AG04450 (cell line): ENCODE results near the gene SCUBE1. TPM values are rescaled to one million over a fixed set of nuclear protein-coding genes. Genes with fewer than 3 reads are reported as not detected.

Source experiments
- CTCF ChIA-PET: fragments of 300-600, 350-600 bp; formaldehyde crosslinking; extraction: SDS; loops from one replicate; lab custom pipeline; 2022; ENCODE audit warnings: antibody characterized with exemption, inconsistent platforms; lab: Charles Lee
- POLR2A ChIA-PET: fragments of 350-600 bp; formaldehyde crosslinking; extraction: SDS; loops from one replicate; lab custom pipeline; 2021; ENCODE audit warnings: antibody characterized with exemption, inconsistent platforms; lab: Yijun Ruan, JAX
- DNase-seq: peaks from one replicate; pipeline ENCODE4 v3.0.0-alpha.2; 2011; ENCODE audit warnings: low read depth, low spot score
- H3K27ac ChIP-seq: one replicate; pipeline ENCODE4 v1.5.1; 2012; ENCODE audit warnings: low read depth, low read length, control low read depth
- H3K27me3 ChIP-seq: one replicate; pipeline ENCODE4 v1.6.0; 2012; ENCODE audit warnings: low read length; ENCODE audit not compliant: control insufficient read depth, insufficient read depth
- H3K4me3 ChIP-seq: 2 replicates; pipeline ENCODE4 v1.5.1; 2011; ENCODE audit warnings: mild to moderate bottlenecking, low read depth, low read length, control low read depth
- H3K9me3 ChIP-seq: 2 replicates; pipeline ENCODE4 v1.5.1; 2012; ENCODE audit warnings: low read length; ENCODE audit not compliant: control insufficient read depth, insufficient read depth
- polyA plus RNA-seq: library from polyadenylated mRNA; depleted of rRNA; stranded (reverse); fragments of >200 nt; gene quantifications from 2 replicates; pipeline ENCODE4 v1.2.3, GENCODE V29; 2011
- TF ChIP-seq, protein P1 (sequence below): IDR thresholded peaks from 2 replicates; pipeline ENCODE4 v1.5.1; 2011; ENCODE audit warnings: low read depth, low read length, control low read depth, inconsistent platforms

Gene SCUBE1
- polyA plus RNA-seq, 1 experiment, result not detected

DNA sequence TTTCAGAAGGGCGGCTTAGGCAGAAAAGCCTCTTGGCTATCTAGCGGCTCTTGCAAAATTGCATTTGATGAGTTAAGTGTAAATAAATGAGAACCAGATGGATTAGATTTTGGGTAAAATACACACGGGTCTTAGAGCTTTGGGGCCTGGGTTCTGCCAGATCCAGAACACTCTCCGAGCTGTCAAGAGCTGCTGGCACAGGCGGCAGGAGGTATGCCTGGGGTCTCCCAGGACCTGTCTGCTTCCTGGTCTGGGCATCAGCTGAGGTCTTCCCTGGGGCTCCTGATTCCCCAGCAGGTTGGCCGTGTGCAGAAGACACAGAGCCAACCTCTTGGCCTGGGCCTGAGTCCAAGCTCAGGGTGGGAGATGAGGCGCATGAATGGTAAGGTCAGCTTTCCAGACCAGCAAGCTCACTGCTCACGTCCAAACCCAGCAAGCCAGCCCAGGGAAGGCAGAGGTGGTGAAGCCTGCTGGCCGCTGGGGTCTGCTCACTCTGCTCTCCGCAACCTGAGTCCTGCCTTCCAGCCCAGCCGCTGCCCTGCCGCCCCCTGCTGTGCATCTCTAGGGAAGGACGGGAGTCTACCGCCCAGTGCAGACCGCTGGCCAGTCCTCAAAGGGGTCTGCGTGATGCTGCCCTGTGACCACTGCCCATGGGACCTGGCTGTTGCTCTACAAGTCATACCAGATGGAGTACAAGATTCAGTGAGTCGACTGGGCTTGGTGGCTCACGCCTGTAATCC lies 44.9 kb downstream of the SCUBE1 start:
- TF ChIP-seq, protein P1, sequence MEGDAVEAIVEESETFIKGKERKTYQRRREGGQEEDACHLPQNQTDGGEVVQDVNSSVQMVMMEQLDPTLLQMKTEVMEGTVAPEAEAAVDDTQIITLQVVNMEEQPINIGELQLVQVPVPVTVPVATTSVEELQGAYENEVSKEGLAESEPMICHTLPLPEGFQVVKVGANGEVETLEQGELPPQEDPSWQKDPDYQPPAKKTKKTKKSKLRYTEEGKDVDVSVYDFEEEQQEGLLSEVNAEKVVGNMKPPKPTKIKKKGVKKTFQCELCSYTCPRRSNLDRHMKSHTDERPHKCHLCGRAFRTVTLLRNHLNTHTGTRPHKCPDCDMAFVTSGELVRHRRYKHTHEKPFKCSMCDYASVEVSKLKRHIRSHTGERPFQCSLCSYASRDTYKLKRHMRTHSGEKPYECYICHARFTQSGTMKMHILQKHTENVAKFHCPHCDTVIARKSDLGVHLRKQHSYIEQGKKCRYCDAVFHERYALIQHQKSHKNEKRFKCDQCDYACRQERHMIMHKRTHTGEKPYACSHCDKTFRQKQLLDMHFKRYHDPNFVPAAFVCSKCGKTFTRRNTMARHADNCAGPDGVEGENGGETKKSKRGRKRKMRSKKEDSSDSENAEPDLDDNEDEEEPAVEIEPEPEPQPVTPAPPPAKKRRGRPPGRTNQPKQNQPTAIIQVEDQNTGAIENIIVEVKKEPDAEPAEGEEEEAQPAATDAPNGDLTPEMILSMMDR, result no peak
- ChIA-PET POLR2A (no interaction called here), CTCF (interaction anchor here (1.7 kb wide), 1 partner anchor 24 kb away, joined by 7 read pairs; no protein-coding TSS in a partner anchor)
- no peak for DNase-seq
- no peaks in the 10 kb centered on the region for H3K9me3 ChIP-seq
- no peak overlapping the region for H3K4me3 ChIP-seq
- no peak overlapping the region for H3K27ac ChIP-seq
- peaks cover 39% of the 10 kb centered on the region for H3K27me3 ChIP-seq

DNA sequence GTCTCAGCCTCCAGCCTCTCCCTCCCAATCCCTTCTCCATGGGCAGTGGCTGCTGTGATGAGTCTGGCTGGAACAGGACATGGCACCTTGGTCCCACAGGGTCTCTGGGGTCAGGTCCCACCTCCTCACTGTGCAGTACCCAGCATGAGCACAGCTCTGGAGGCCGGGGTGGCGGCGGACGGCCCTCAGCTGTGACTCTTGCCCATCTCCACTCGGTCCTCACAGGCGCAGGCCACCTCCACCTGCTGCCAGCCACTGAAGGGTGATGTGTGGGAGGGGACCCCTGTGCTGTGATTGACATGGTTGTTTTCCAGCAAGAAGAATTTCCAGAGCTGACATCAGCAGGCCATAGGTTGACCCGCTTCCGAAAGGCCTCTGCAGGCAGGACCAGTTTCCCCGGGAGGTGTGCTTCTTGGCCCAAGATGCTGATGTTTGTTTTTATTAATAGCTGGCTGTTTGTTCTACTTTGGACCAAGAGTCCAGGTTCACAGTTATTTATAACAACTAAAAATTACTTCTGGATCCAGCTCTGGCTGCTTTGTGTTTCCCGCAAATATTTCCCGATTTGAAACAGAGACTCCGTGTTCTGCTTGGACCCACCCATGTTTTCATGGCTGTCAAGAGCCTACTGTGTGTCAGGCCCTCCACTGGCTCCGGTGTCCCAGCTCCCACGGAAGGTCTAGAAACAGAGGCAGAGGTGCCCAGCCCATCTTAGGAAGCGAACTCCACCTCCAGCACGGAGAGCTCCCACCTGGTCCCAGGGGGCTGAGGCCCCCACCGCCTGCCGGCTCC lies 45.7 kb downstream of the SCUBE1 start:
- ChIA-PET CTCF (interaction anchor here (1.7 kb wide), 1 partner anchor 24 kb away, joined by 7 read pairs; no protein-coding TSS in a partner anchor), POLR2A (no interaction called here)
- TF ChIP-seq, protein P1, result no peak
- Histone ChIP-seq H3K4me3 (no peak overlapping the region), H3K27ac (no peak overlapping the region), H3K27me3 (peaks cover 33% of the 10 kb centered on the region), H3K9me3 (no peaks in the 10 kb centered on the region)
- DNase-seq, result no peak

DNA sequence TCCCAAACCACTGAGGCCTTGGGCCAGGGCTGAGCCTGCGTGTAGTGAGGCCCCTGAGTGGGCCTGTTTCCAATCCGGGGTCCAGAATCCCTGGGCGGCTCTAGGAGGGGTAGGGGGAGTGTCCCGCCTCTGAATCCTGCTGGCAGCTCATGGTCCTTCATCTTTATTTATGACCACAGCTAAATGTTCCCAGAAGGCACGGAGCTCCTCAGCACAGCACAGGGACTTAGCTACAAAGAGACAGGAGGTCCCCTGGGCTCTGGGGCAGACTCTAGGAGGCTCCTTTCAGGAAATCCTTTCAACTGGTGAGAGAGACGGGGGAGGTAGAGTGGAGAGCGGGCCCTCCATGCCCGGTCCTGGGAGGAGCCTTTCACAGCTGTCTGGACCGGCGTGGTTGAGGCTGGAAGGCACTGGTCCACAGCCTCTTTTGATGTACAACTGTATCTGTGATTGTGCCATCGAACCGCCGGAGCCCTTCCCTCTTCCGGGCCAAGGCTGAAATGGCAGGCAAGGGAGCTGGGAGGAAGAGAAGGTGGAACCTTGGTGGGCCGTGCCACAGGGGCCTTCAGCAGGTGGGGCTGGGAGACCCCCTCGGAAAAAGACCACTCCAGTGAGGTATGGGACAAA lies 46.8 kb downstream of the SCUBE1 start:
- TF ChIP-seq, protein P1, result no peak
- DNase-seq, result no peak
- Histone ChIP-seq H3K27me3 (peaks cover 34% of the 10 kb centered on the region), H3K4me3 (no peak overlapping the region), H3K27ac (no peak overlapping the region), H3K9me3 (no peaks in the 10 kb centered on the region)
- CTCF ChIA-PET, result interaction anchor here (0.8 kb wide), 1 partner anchor 50 kb away, joined by 3 read pairs; no protein-coding TSS in a partner anchor
- POLR2A ChIA-PET, result interaction anchor here (0.5 kb wide), 1 partner anchor 13 kb away, joined by 3 read pairs; no protein-coding TSS in a partner anchor

DNA sequence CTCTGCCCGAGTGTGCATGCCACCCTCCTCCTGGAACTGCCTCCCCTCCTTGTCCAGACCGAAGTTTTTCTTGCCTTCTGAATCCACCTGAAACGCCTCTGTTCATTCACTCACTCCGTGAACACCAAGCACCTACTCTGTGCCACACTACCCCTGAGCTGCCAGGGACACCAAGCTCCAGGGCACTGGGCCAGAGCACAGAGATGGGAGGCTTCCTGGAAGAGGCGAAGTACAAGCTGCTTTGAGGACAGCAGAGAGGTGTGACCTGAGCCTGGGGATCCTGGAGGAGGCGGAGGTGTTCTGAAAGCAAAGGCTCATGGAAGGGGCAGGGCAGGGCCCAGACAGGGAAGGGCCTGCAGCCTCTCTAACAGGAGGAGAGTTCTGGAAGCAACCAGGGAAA lies 47.5 kb downstream of the SCUBE1 start:
- DNase-seq, result no peak
- ChIA-PET POLR2A (no interaction called here), CTCF (interaction anchor here (0.8 kb wide), 1 partner anchor 51 kb away, joined by 3 read pairs; no protein-coding TSS in a partner anchor)
- peaks cover 37% of the 10 kb centered on the region for H3K27me3 ChIP-seq
- no peak overlapping the region for H3K27ac ChIP-seq
- TF ChIP-seq, protein P1, result no peak
- H3K9me3 ChIP-seq, result no peaks in the 10 kb centered on the region
- H3K4me3 ChIP-seq, result no peak overlapping the region
